Muscle of leg (tissue), 11 donors: ENCODE data around the gene BAG5. TPM values are rescaled to one million over a fixed set of nuclear protein-coding genes. Genes with fewer than 3 reads are reported as not detected.

Experiments used
- DNase-seq: peaks from one replicate; pipeline ENCODE4 v3.0.0; 2013
- H3K27ac ChIP-seq: one replicate; pipeline ENCODE4 v1.5.1; 2013; ENCODE audit warnings: mild to moderate bottlenecking, low read length, control low read depth
- H3K27me3 ChIP-seq: one replicate; pipeline ENCODE4 v1.6.1; 2013; ENCODE audit warnings: low read length; ENCODE audit not compliant: control insufficient read depth, insufficient read depth
- H3K36me3 ChIP-seq: one replicate; pipeline ENCODE4 v1.6.1; 2013; ENCODE audit warnings: low read length; ENCODE audit not compliant: control insufficient read depth, insufficient read depth
- H3K4me1 ChIP-seq: one replicate; pipeline ENCODE4 v1.6.1; 2013; ENCODE audit warnings: low read length; ENCODE audit not compliant: control insufficient read depth, insufficient read depth
- H3K4me3 ChIP-seq: one replicate; pipeline ENCODE4 v1.5.1; 2013; ENCODE audit warnings: low read length, control low read depth
- H3K9me3 ChIP-seq: replicated peaks from 2 replicates; pipeline ENCODE4 v1.6.1; 2013; ENCODE audit warnings: low read depth, low read length; ENCODE audit not compliant: control insufficient read depth
- WGBS: methylation state at CpG from one replicate; pipeline ENCODE4 v1.1.5; 2013; ENCODE audit warnings: missing lambda C conversion rate; ENCODE audit not compliant: insufficient coverage; 5-methylcytosine and 5-hydroxymethylcytosine counted together
- polyA plus RNA-seq, 8 donors: library from polyadenylated mRNA; unstranded; fragments of 120-200 nt; gene quantifications; one replicate each; pipeline versions ENCODE4 v1.2.1 to v1.2.3, GENCODE V29; 2013; ENCODE audit warnings: inconsistent platforms in 1 of 8, low replicate concordance in 1 of 8; ENCODE audit not compliant: insufficient read length in 8 of 8, insufficient read depth in 1 of 8
- total RNA-seq: library from RNA; stranded (reverse); fragments of 120-200 nt; gene quantifications from one replicate; pipeline ENCODE4 v1.2.4, GENCODE V29; 2013

Gene BAG5
- total and polyA plus RNA-seq, 9 donors, result 14.3 to 23.3 (median 19.7) TPM

DNA sequence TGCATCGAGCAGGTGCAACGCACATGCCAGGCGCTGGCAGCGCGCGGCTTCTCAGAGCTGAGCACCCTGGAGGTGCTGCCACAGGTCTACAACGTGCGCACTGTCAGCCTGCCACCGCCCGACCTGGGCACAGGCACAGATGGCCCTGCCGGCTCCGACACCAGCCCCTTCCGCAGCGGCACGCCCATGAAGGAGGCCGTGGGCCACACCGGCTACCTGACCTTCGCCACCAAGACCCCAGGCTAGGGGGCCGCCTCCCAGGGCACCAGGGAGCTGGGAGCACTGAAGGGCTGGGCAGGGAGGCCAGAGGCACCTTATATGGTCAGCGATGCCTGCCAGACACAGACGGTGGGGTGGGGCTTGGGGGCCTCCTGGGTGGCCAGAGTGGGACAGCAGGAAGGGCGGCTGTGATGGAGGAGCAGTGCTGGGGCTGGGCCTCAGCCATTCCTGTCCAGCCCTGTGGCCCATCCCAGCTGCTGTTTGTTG, 27.8 kb downstream of the BAG5 start:
- no peak for DNase-seq
- 90% methylated on average over 21 of the region's 22 CpGs for WGBS
- Histone ChIP-seq H3K27ac (no peak overlapping the region), H3K27me3 (no peaks in the 10 kb centered on the region), H3K36me3 (peaks cover 27% of the 10 kb centered on the region), H3K4me3 (no peak overlapping the region), H3K9me3 (no peaks in the 10 kb centered on the region), H3K4me1 (peaks cover 47% of the 10 kb centered on the region)

DNA sequence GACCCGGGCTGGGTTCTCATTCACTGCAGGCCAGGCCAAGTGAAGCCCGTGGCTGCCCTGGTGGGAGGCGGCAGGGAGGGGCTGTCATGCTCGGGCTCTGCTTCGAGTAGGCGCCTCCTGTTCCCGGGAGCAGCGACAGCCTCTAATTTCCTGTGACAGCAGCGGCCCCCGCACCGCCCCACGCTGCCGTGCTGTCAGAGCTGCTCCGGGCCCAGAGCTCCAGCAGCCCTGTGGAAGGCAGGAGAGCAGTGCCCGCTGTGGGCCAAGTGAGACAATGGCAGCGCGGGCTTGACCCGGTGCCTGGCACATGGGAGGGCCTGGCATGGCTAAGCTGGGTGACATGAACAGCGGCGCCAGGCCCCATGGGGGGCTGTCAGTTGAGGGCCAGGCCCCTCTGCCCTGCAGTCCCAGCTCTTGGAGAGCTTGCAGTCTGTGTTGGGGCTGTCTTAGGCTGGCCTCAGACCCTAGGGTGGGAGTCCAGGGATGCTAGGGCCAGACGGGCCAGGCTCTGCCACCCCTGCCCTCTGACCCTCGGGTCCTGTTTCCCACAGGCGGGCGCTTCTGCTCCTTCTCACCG, 28.4 kb downstream of the BAG5 start:
- 84% methylated on average over 25 of the region's 25 CpGs for WGBS
- H3K4me3 ChIP-seq, result no peak overlapping the region
- no peak overlapping the region for H3K27ac ChIP-seq
- peaks cover 43% of the 10 kb centered on the region for H3K4me1 ChIP-seq
- no peaks in the 10 kb centered on the region for H3K9me3 ChIP-seq
- peaks cover 27% of the 10 kb centered on the region for H3K36me3 ChIP-seq
- no peaks in the 10 kb centered on the region for H3K27me3 ChIP-seq
- no peak for DNase-seq

DNA sequence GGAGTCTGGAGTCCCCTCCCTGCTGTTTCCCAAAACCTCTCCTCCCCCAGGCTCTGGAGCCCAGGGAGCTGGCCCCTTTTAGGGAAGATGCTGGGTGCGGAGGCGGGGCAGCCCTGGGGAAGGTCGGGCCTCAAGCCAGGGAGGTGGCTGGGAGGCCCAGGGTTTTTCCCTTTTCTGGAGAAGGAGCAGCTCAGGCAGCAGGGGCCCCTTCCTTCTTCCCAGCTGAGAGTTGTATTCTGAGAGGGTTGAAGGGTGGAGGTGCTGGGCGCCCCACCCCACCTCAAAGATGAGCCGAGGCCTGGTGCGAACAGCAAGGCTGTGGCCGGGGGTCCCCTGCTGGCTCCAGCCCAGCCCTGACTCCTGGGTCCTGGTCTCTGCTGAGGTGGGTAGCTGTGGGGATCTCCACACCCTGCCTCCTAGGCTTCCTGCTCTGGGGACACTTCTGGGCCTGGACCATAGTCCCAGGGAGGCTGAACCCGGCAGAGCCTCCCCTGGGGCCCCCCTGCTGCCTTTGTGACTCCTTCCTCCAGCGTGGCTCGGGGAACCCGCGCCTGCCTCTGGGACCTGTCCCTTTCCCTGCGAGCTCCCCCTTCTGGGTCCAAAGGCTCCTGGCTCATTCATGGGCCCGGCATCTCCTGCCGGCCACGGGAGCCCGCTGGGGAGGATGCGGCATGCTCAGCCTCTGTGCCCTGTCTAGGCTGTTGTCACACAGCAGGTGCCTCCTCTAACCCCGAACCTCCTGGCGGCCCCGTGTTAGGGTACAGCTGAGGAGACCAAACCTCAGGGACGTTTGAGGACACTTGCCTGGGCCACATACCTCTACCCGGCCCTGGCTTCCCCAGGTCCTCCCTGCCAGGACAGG, 29.1 kb downstream of the BAG5 start:
- no peaks in the 10 kb centered on the region for H3K27me3 ChIP-seq

DNA sequence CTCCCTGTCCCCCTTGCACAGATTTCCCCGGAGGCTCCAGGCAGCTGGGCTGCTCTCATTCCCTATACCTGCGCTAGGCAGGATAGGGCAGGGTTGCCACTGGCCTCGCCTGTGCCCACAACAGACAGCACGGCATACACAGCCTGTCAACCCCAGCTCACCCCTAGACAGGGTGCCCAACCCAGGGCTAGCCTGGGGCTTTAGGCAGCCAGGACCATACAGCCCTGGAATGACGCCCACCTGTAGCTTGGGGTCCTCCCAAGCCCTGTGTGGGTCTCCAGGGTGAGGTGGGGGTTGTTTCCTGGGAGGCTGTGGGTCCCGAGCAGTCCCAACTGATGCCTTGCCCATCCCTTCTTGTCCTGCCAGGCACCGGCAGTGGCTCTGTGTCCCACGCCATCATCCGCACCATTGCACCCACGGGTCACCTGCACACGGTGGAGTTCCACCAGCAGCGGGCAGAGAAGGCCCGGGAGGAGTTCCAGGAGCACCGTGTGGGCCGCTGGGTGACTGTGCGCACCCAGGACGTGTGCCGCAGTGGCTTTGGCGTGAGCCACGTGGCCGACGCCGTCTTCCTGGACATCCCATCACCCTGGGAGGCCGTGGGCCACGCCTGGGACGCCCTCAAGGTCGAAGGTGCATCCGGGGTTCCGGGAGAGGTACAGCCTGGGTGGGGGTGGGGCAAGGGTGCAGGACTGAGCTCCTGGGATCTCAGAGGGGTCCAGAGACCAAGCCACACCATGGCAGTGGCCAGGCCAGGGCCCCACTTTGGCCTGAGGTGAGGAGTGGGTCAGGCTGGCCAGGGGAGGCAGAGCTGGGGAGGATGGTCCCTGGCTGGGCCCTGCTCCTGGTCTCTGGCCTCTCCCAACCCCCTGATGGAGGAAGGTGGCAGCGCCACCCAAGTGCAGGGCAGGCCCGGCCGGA, 30.0 kb downstream of the BAG5 start:
- peaks cover 27% of the 10 kb centered on the region for H3K36me3 ChIP-seq

More for the DNA sequence above, 29.1 kb downstream of the BAG5 start:
- H3K9me3 ChIP-seq, result no peaks in the 10 kb centered on the region
- DNase-seq, result no peak
- no peak overlapping the region for H3K27ac ChIP-seq
- H3K4me1 ChIP-seq, result peaks cover 41% of the 10 kb centered on the region
- H3K4me3 ChIP-seq, result no peak overlapping the region
- peaks cover 27% of the 10 kb centered on the region for H3K36me3 ChIP-seq
- WGBS, result 76% methylated on average over 20 of the region's 23 CpGs

DNA sequence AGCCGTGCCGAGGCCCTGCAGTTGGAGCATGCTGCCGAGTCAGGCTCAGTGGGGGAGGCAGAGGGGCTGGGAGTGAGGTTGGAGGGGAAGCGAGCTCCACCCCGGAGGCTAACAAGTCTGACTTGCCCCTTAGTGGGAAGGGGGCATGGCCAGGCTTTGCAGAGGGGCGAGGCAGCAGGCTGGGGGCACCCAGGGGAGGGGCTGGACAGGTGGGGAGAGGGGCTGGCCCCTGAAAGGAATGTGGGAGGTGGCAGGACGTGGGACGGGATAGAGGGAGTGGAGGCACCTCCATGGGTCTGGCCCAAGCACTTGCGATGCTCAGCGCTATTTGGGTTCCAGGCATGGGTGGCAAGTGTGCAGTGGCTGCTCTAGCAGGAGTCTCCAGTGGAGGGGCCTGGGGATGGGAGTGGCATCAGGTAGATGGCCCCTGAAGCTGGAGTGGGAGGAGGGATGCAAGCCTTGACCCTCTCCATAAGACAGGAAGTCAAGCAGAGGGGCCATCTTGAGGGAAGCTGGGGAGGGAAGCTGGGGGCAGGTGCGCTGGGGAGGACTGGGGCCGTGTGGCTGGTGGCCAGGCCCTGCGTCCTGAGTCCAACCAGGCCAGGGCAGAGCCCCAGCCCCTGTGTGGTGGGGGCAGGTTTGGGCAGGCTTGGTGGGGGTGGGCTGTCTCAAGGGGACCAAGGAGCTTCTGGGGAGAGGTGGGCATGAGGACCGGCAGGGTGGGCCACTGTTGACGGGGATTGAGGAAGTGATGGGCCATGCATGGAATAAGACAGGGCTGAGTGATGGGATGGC, 30.8 kb downstream of the BAG5 start:
- peaks cover 39% of the 10 kb centered on the region for H3K4me1 ChIP-seq
- no peaks in the 10 kb centered on the region for H3K9me3 ChIP-seq
- H3K4me3 ChIP-seq, result no peak overlapping the region
- DNase-seq, result no peak
- 74% methylated on average over 13 of the region's 15 CpGs for WGBS
- H3K27ac ChIP-seq, result no peak overlapping the region
- peaks cover 27% of the 10 kb centered on the region for H3K36me3 ChIP-seq
- H3K27me3 ChIP-seq, result no peaks in the 10 kb centered on the region

More for the DNA sequence above, 30.0 kb downstream of the BAG5 start:
- DNase-seq, result no peak
- no peak overlapping the region for H3K4me3 ChIP-seq
- WGBS, result 91% methylated on average over 27 of the region's 32 CpGs
- H3K4me1 ChIP-seq, result peaks cover 41% of the 10 kb centered on the region
- H3K9me3 ChIP-seq, result no peaks in the 10 kb centered on the region
- no peaks in the 10 kb centered on the region for H3K27me3 ChIP-seq
- H3K27ac ChIP-seq, result no peak overlapping the region

GRCh38 chr14:103530831-103531230, 31.6 kb downstream of the BAG5 start:
- H3K36me3 ChIP-seq, result peaks cover 22% of the 10 kb centered on the region
- H3K27ac ChIP-seq, result no peak overlapping the region
- no peak overlapping the region for H3K4me3 ChIP-seq
- peaks cover 42% of the 10 kb centered on the region for H3K4me1 ChIP-seq
- no peaks in the 10 kb centered on the region for H3K9me3 ChIP-seq
- no peaks in the 10 kb centered on the region for H3K27me3 ChIP-seq
- no peak for DNase-seq
- 93% methylated on average over 7 of the region's 11 CpGs for WGBS

DNA sequence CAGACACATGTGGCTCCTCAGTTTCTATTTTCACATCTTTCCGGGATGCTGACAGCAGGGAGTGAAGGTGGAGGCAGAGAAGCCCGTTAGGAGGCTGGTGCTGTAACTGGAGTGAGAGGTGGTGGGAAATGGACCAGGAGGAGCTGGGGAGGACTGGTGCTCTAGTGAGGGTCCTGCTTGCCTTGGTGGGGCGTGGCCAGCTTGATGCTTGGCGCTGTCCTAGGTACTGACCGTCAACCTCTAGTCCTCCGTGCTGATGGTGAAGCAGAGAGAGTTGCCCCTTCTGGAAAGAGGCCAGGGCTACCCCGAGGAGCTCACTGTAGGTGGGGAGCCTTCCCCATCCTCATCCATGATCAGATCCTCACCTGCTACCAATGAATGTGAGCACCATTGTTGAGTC, 32.1 kb downstream of the BAG5 start:
- DNase-seq, result no peak
- Histone ChIP-seq H3K4me3 (no peak overlapping the region), H3K36me3 (peaks cover 22% of the 10 kb centered on the region), H3K27ac (no peak overlapping the region), H3K27me3 (no peaks in the 10 kb centered on the region), H3K9me3 (no peaks in the 10 kb centered on the region), H3K4me1 (peaks cover 43% of the 10 kb centered on the region)
- 43% methylated on average over 7 of the region's 7 CpGs for WGBS

DNA sequence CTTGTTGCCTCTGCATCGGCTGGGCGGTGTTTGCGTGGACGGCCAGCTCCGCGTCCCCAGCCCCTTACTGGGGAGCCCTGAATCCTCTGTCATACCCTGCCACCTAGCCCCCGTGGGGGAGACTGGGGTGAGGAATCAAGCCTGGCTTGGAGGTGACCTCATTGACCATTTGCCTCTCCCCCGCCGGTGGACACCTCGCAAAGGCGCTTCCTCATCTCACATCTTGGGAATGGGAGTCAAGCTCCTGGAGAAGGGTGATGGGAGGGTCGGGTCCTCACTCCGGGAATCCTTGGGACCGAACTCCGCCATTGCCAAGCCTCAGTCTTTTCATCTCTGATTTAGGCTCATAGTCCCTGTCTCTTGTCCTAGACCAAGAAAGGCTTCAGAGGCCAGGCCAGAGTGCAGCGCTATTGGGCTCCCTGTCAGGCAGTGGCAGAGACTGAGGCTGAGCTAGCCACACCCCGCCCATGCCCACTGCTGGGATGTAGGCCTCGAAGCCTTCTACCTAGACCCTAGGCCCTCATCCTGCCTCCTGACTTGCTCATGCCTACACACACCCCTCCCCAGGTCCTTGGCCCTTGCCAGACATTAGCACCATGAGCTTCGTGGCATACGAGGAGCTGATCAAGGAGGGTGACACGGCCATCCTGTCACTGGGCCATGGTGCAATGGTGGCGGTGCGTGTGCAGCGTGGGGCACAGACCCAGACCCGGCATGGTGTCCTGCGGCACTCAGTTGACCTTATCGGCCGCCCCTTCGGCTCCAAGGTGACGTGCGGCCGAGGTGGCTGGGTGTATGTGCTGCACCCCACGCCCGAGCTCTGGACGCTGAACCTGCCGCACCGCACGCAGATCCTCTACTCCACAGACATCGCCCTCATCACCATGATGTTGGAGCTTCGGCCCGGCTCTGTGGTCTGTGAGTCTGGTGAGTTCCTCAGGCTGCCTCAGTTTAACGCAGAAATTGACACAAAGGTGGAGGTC, 32.8 kb downstream of the BAG5 start:
- 63% methylated on average over 34 of the region's 42 CpGs for WGBS
- Histone ChIP-seq H3K4me3 (peak overlapping the region; percentile 73), H3K27me3 (no peaks in the 10 kb centered on the region), H3K4me1 (peaks cover 46% of the 10 kb centered on the region), H3K36me3 (peaks cover 22% of the 10 kb centered on the region), H3K9me3 (no peaks in the 10 kb centered on the region), H3K27ac (no peak overlapping the region)
- no peak for DNase-seq
